Neural cell (in vitro differentiated cells): Measurements from ENCODE around the gene ACTR6. TPM values are rescaled to one million over a fixed set of nuclear protein-coding genes. Genes with fewer than 3 reads are reported as not detected.

ENCODE experiments used
- H2AFZ ChIP-seq: fragments of 200-600, 300-800 bp; sonication (generic), shearing (Covaris generic); 2 replicates; pipeline ENCODE4 v1.6.0; 2014; ENCODE audit warnings: low read depth, mild to moderate bottlenecking, antibody characterized with exemption, low read length, moderate library complexity
- H3F3A ChIP-seq: fragments of 200-600 bp; shearing (Covaris generic); 2 replicates; pipeline ENCODE4 v1.6.1; 2016; ENCODE audit warnings: mild to moderate bottlenecking, moderate library complexity, mixed read lengths, antibody characterized with exemption, low read length; ENCODE audit not compliant: insufficient read depth, poor library complexity, severe bottlenecking
- H3K27ac ChIP-seq: fragments of 200-600, 300-800 bp; sonication (generic), shearing (Covaris generic); 2 replicates; pipeline ENCODE4 v1.5.1; 2014; ENCODE audit warnings: mild to moderate bottlenecking, low read length, moderate library complexity
- H3K27me3 ChIP-seq: fragments of 300-800, 200-600 bp; sonication (generic), shearing (Covaris generic); 2 replicates; pipeline ENCODE4 v1.6.0; 2014; ENCODE audit warnings: mild to moderate bottlenecking, low read depth, low read length, moderate library complexity; ENCODE audit not compliant: insufficient read depth
- H3K36me3 ChIP-seq: fragments of 300-800, 200-600 bp; sonication (generic), shearing (Covaris generic); 2 replicates; pipeline ENCODE4 v1.5.1; 2014; ENCODE audit warnings: mild to moderate bottlenecking, antibody characterized with exemption, low read length, moderate library complexity; ENCODE audit not compliant: insufficient read depth
- H3K4me2 ChIP-seq: fragments of 300-800, 200-600 bp; sonication (generic), shearing (Covaris generic); 2 replicates; pipeline ENCODE4 v1.6.0; 2014; ENCODE audit warnings: mild to moderate bottlenecking, low read length
- H3K4me3 ChIP-seq: fragments of 300-800, 200-600 bp; sonication (generic), shearing (Covaris generic); 2 replicates; pipeline ENCODE4 v1.5.1; 2014; ENCODE audit warnings: mild to moderate bottlenecking, low read length, moderate library complexity
- H3K79me2 ChIP-seq: fragments of 200-600 bp; shearing (Covaris generic); replicated peaks from 2 replicates; pipeline ENCODE4 v1.6.0; 2014; ENCODE audit warnings: mild to moderate bottlenecking, low read length, moderate library complexity; ENCODE audit not compliant: insufficient read depth
- H3K9ac ChIP-seq: fragments of 300-800, 200-600 bp; sonication (generic), shearing (Covaris generic); 2 replicates; pipeline ENCODE4 v1.6.1; 2016; ENCODE audit warnings: mild to moderate bottlenecking, low read length, mixed read lengths
- H3K9me2 ChIP-seq: fragments of 200-600 bp; shearing (Covaris generic); 2 replicates; pipeline ENCODE4 v1.6.1; 2016; ENCODE audit warnings: mild to moderate bottlenecking, low read length, mixed read lengths; ENCODE audit not compliant: insufficient read depth
- H3K9me3 ChIP-seq: fragments of 200-600, 300-800 bp; sonication (generic), shearing (Covaris generic); 2 replicates; pipeline ENCODE4 v1.6.1; 2016; ENCODE audit warnings: mild to moderate bottlenecking, mixed run types, low read length, moderate library complexity, mixed read lengths
- H4K20me1 ChIP-seq: fragments of 200-600 bp; shearing (Covaris generic); 2 replicates; pipeline ENCODE4 v1.6.1; 2016; ENCODE audit warnings: mild to moderate bottlenecking, mixed run types; ENCODE audit not compliant: insufficient read depth
- CTCF ChIP-seq: fragments of 450-650 bp; IDR thresholded peaks from 2 replicates; pipeline ENCODE4 v1.5.1; 2014; ENCODE audit warnings: antibody characterized with exemption, mild to moderate bottlenecking, moderate library complexity; ENCODE audit not compliant: poor library complexity, severe bottlenecking
- EP300 ChIP-seq: fragments of 450-650 bp; conservative IDR thresholded peaks from 2 replicates; pipeline ENCODE4 v1.6.1; 2014; ENCODE audit warnings: antibody characterized with exemption, mild to moderate bottlenecking, moderate library complexity; ENCODE audit not compliant: poor library complexity, severe bottlenecking
- EZH2 ChIP-seq: fragments of 200-600, 300-800 bp; shearing (Covaris generic), sonication (generic); IDR thresholded peaks from 2 replicates; pipeline ENCODE4 v1.6.1; 2014; ENCODE audit warnings: antibody characterized with exemption, low read length, borderline replicate concordance, mild to moderate bottlenecking; ENCODE audit not compliant: insufficient read depth, poor library complexity, severe bottlenecking
- MXI1 ChIP-seq: fragments of 450-650 bp; conservative IDR thresholded peaks from 2 replicates; pipeline ENCODE4 v1.6.1; 2014; ENCODE audit warnings: antibody characterized with exemption, mild to moderate bottlenecking; ENCODE audit not compliant: poor library complexity, severe bottlenecking
- POLR2AphosphoS5 ChIP-seq: IDR thresholded peaks from 2 replicates; pipeline ENCODE4 v1.6.1; 2012
- RAD21 ChIP-seq: fragments of 450-650 bp; conservative IDR thresholded peaks from 2 replicates; pipeline ENCODE4 v1.6.1; 2014; ENCODE audit warnings: antibody characterized with exemption, mild to moderate bottlenecking, moderate library complexity
- REST ChIP-seq: IDR thresholded peaks from 2 replicates; pipeline ENCODE4 v1.6.1; 2012; ENCODE audit warnings: borderline replicate concordance
- SMC3 ChIP-seq: fragments of 450-650 bp; conservative IDR thresholded peaks from 2 replicates; pipeline ENCODE4 v1.6.1; 2014; ENCODE audit warnings: antibody characterized with exemption, mild to moderate bottlenecking, moderate library complexity; ENCODE audit not compliant: poor library complexity
- TAF1 ChIP-seq: IDR thresholded peaks from 2 replicates; pipeline ENCODE4 v1.6.1; 2012; ENCODE audit warnings: low read depth
- polyA plus RNA-seq: library from polyadenylated mRNA; depleted of rRNA; stranded (reverse); fragments of >200 nt; gene quantifications from 2 replicates; pipeline ENCODE4 v1.2.3, GENCODE V29; 2014

Gene ACTR6
- polyA plus RNA-seq, 1 donor from 2014 or later = 128 TPM

- Histone ChIP-seq H3K9me2 (no peaks in the 10 kb centered on the region), H3F3A (no peaks in the 10 kb centered on the region), H3K36me3 (no peaks in the 10 kb centered on the region), H3K27me3 (no peaks in the 10 kb centered on the region), H3K9ac (no peak overlapping the region), H4K20me1 (no peaks in the 10 kb centered on the region), H3K4me3 (no peak overlapping the region), H2AFZ (no peak overlapping the region), H3K27ac (no peak overlapping the region), H3K79me2 (no peaks in the 10 kb centered on the region), H3K4me2 (no peak overlapping the region), H3K9me3 (no peaks in the 10 kb centered on the region)
- TF ChIP-seq EZH2 (no peak), TAF1 (no peak), EP300 (no peak), MXI1 (no peak), RAD21 (no peak), POLR2AphosphoS5 (no peak), CTCF (no peak), REST (no peak), SMC3 (no peak)
Measured at GRCh38 chr12:100170313-100170858, 30.2 kb upstream of the ACTR6 start.

- H3K9me3 ChIP-seq = no peaks in the 10 kb centered on the region
- no peak overlapping the region for H3K4me3 ChIP-seq
- no peak overlapping the region for H3K27ac ChIP-seq
- no peak overlapping the region for H3K4me2 ChIP-seq
- no peak overlapping the region for H3K9ac ChIP-seq
- H3K9me2 ChIP-seq = no peaks in the 10 kb centered on the region
- no peak for TF ChIP-seq POLR2AphosphoS5
- no peak for TF ChIP-seq MXI1
- TF ChIP-seq RAD21 = no peak
- H3K27me3 ChIP-seq = no peaks in the 10 kb centered on the region
- no peak overlapping the region for H2AFZ ChIP-seq
- no peaks in the 10 kb centered on the region for H3F3A ChIP-seq
- H4K20me1 ChIP-seq = no peaks in the 10 kb centered on the region
- no peaks in the 10 kb centered on the region for H3K36me3 ChIP-seq
- no peaks in the 10 kb centered on the region for H3K79me2 ChIP-seq
Measured at GRCh38 chr12:100171248-100171647, 29.4 kb upstream of the ACTR6 start.

- no peaks in the 10 kb centered on the region for H3K79me2 ChIP-seq
- H3K4me2 ChIP-seq = no peak overlapping the region
- no peaks in the 10 kb centered on the region for H3K9me3 ChIP-seq
- H3K36me3 ChIP-seq = no peaks in the 10 kb centered on the region
- no peak overlapping the region for H3K9ac ChIP-seq
- H4K20me1 ChIP-seq = no peaks in the 10 kb centered on the region
- H3K27me3 ChIP-seq = no peaks in the 10 kb centered on the region
- TF ChIP-seq EP300 (no peak), TAF1 (no peak), RAD21 (no peak), MXI1 (no peak), REST (no peak), CTCF (no peak), POLR2AphosphoS5 (no peak), SMC3 (no peak)
- H3F3A ChIP-seq = no peaks in the 10 kb centered on the region
- no peak overlapping the region for H3K27ac ChIP-seq
- no peak overlapping the region for H2AFZ ChIP-seq
- H3K9me2 ChIP-seq = no peaks in the 10 kb centered on the region
- no peak overlapping the region for H3K4me3 ChIP-seq
Measured at GRCh38 chr12:100173111-100173510, 27.5 kb upstream of the ACTR6 start.
